ENCODE data around the gene FKBP4. TPM values are rescaled to one million over a fixed set of nuclear protein-coding genes. Genes with fewer than 3 reads are reported as not detected.

FKBP4 gene
- total and polyA plus RNA-seq, 2 experiments from 2014 or later: 126 to 223 TPM

DNA sequence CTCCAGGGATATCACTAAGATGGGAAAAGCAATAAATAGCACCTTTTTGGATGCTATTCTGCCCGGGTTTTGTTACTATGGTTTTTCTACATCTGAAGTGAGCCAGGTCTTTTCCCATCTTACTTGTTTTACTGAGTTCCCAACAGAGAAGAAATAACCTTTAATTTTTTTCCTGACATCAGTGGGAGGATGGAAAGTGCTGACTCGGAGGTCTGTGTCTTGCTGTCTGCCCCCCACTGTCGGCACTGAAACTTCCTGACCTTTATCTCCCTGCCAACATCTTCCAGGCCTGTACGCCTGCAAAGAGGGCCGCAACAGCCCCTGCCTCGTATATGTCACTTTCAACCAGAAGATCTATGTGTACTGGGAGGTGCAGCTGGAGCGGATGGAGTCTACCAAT lies 28.7 kb downstream of the FKBP4 start (continued):
- TF ChIP-seq, protein P1, sequence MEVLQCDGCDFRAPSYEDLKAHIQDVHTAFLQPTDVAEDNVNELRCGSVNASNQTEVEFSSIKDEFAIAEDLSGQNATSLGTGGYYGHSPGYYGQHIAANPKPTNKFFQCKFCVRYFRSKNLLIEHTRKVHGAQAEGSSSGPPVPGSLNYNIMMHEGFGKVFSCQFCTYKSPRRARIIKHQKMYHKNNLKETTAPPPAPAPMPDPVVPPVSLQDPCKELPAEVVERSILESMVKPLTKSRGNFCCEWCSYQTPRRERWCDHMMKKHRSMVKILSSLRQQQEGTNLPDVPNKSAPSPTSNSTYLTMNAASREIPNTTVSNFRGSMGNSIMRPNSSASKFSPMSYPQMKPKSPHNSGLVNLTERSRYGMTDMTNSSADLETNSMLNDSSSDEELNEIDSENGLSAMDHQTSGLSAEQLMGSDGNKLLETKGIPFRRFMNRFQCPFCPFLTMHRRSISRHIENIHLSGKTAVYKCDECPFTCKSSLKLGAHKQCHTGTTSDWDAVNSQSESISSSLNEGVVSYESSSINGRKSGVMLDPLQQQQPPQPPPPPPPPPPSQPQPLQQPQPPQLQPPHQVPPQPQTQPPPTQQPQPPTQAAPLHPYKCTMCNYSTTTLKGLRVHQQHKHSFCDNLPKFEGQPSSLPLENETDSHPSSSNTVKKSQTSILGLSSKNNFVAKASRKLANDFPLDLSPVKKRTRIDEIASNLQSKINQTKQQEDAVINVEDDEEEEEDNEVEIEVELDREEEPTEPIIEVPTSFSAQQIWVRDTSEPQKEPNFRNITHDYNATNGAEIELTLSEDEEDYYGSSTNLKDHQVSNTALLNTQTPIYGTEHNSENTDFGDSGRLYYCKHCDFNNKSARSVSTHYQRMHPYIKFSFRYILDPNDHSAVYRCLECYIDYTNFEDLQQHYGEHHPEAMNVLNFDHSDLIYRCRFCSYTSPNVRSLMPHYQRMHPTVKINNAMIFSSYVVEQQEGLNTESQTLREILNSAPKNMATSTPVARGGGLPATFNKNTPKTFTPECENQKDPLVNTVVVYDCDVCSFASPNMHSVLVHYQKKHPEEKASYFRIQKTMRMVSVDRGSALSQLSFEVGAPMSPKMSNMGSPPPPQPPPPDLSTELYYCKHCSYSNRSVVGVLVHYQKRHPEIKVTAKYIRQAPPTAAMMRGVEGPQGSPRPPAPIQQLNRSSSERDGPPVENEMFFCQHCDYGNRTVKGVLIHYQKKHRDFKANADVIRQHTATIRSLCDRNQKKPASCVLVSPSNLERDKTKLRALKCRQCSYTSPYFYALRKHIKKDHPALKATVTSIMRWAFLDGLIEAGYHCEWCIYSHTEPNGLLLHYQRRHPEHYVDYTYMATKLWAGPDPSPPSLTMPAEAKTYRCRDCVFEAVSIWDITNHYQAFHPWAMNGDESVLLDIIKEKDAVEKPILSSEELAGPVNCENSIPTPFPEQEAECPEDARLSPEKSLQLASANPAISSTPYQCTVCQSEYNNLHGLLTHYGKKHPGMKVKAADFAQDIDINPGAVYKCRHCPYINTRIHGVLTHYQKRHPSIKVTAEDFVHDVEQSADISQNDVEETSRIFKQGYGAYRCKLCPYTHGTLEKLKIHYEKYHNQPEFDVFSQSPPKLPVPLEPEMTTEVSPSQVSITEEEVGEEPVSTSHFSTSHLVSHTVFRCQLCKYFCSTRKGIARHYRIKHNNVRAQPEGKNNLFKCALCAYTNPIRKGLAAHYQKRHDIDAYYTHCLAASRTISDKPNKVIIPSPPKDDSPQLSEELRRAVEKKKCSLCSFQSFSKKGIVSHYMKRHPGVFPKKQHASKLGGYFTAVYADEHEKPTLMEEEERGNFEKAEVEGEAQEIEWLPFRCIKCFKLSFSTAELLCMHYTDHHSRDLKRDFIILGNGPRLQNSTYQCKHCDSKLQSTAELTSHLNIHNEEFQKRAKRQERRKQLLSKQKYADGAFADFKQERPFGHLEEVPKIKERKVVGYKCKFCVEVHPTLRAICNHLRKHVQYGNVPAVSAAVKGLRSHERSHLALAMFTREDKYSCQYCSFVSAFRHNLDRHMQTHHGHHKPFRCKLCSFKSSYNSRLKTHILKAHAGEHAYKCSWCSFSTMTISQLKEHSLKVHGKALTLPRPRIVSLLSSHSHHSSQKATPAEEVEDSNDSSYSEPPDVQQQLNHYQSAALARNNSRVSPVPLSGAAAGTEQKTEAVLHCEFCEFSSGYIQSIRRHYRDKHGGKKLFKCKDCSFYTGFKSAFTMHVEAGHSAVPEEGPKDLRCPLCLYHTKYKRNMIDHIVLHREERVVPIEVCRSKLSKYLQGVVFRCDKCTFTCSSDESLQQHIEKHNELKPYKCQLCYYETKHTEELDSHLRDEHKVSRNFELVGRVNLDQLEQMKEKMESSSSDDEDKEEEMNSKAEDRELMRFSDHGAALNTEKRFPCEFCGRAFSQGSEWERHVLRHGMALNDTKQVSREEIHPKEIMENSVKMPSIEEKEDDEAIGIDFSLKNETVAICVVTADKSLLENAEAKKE (CRISPR knock-in tag; IDR thresholded peaks at IDR 0.05): no peak
- TF ChIP-seq EZH2phosphoT487 (IDR thresholded peaks at IDR 0.05; ENCODE audit: unreplicated experiment): no peak
- TF ChIP-seq, protein P2, sequence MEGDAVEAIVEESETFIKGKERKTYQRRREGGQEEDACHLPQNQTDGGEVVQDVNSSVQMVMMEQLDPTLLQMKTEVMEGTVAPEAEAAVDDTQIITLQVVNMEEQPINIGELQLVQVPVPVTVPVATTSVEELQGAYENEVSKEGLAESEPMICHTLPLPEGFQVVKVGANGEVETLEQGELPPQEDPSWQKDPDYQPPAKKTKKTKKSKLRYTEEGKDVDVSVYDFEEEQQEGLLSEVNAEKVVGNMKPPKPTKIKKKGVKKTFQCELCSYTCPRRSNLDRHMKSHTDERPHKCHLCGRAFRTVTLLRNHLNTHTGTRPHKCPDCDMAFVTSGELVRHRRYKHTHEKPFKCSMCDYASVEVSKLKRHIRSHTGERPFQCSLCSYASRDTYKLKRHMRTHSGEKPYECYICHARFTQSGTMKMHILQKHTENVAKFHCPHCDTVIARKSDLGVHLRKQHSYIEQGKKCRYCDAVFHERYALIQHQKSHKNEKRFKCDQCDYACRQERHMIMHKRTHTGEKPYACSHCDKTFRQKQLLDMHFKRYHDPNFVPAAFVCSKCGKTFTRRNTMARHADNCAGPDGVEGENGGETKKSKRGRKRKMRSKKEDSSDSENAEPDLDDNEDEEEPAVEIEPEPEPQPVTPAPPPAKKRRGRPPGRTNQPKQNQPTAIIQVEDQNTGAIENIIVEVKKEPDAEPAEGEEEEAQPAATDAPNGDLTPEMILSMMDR (conservative IDR thresholded peaks at IDR 0.05; ENCODE audit: low read depth in 2 of 2): no peak
- TF ChIP-seq STAT1 (IDR thresholded peaks at IDR 0.05; ENCODE audit: unreplicated experiment): no peak
- TF ChIP-seq, protein P3, sequence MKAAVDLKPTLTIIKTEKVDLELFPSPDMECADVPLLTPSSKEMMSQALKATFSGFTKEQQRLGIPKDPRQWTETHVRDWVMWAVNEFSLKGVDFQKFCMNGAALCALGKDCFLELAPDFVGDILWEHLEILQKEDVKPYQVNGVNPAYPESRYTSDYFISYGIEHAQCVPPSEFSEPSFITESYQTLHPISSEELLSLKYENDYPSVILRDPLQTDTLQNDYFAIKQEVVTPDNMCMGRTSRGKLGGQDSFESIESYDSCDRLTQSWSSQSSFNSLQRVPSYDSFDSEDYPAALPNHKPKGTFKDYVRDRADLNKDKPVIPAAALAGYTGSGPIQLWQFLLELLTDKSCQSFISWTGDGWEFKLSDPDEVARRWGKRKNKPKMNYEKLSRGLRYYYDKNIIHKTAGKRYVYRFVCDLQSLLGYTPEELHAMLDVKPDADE (IDR thresholded peaks at IDR 0.05): no peak
- TF ChIP-seq EZH2 (IDR thresholded peaks at IDR 0.05; ENCODE audit: low read depth, unreplicated experiment): no peak

DNA sequence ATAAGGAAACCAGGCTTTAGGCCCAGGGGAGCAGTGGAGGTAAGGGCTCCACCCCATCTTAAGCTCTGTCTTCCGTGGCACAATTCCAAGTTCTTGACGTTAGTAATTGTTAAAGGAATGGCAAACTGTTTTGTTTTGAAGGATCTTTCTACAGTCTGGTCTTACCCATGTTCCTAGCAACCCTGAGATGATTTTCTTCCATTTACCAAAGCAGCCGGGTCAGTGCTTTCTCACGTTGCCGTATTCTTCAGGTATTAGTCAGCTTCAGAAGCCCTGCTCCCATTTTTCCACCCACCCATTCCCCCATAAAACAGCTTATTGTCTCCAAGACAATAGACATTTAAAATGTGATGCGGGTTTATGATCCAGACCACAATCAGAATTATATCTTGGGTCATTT lies 29.8 kb downstream of the FKBP4 start:
- peaks cover 5% of the 10 kb centered on the region for H3K27me3 Mint-ChIP-seq (ENCODE audit: insufficient read depth, low read depth, poor library complexity)
- Histone ChIP-seq H2AFZ (no peak overlapping the region), H4K20me1 (replicated peaks; ENCODE audit: insufficient read depth) (peaks cover 4% of the 10 kb centered on the region; the same call in 1 of the 2 replicates), H3K79me2 (replicated peaks; ENCODE audit: insufficient read depth) (no peaks in the 10 kb centered on the region), H3K4me2 (peak overlapping the region; percentile 31; the same call in 1 of the 2 replicates), H3K4me1 (ENCODE audit: insufficient read depth) (peaks cover 9% of the 10 kb centered on the region), H3K27ac (ENCODE audit: low read depth) (no peak overlapping the region; the same call in 1 of the 2 replicates), H3K4me3 (no peak overlapping the region), H3K36me3 (ENCODE audit: insufficient read depth) (peaks cover 31% of the 10 kb centered on the region), H3K9me2 (ENCODE audit: insufficient read depth) (no peaks in the 10 kb centered on the region), H3K27me3 (ENCODE audit: insufficient read depth) (no peaks in the 10 kb centered on the region), H3F3A (replicated peaks; ENCODE audit: low read depth) (peaks cover 5% of the 10 kb centered on the region; the same call in 1 of the 2 replicates)
- H3K4me3 Mint-ChIP-seq: no peak overlapping the region
- no peak overlapping the region for H3K27ac Mint-ChIP-seq
- H3K36me3 Mint-ChIP-seq (ENCODE audit: low read depth): peaks cover 76% of the 10 kb centered on the region
- H3K9me3 Mint-ChIP-seq: no peaks in the 10 kb centered on the region; the same call in 2 of the 3 replicates
- peaks cover 44% of the 10 kb centered on the region for H3K4me1 Mint-ChIP-seq
- DNase-seq (ENCODE audit: low spot score): no peak
- ATAC-seq: no peak
- TF ChIP-seq, protein P2 (conservative IDR thresholded peaks at IDR 0.05; ENCODE audit: low read depth in 2 of 2): no peak

Data from GM23338 (cell line).